Raji (cell line): ENCODE results near the gene PDE4B.

Experiments used
- POLR2A ChIP-seq: IDR thresholded peaks from 2 replicates; pipeline ENCODE4 v1.6.1; 2011; ENCODE audit warnings: low read depth, low read length, control low read depth; ENCODE audit not compliant: insufficient read depth

PDE4B gene

GRCh38 chr1:66343569-66344325 lies 551.1 kb downstream of the PDE4B start:
- no peak for TF ChIP-seq POLR2A

- TF ChIP-seq POLR2A = no peak
Observed at GRCh38 chr1:66346057-66346795, 553.5 kb downstream of the PDE4B start.

DNA sequence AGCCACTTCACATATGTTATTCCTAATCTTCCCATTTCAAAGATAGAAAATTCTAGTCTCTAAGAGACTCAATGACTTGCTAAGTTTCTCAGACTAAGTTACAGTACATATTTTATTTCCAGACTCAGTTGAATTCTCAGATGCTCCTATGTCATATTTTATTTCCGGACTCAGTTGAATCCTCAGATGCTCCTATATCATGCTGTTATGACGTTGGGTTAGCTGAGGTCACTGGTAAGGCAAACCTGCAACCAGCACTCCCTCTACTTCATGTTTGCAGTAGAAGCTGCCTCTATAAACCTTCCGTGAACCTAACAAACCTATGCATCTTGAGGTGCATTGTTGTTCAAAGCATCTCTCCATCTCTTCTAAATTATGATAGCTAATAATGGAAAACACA lies 554.2 kb downstream of the PDE4B start:
- no peak for TF ChIP-seq POLR2A

- no peak for TF ChIP-seq POLR2A
Observed at GRCh38 chr1:66348776-66349175, 556.1 kb downstream of the PDE4B start.

- no peak for TF ChIP-seq POLR2A
Observed at GRCh38 chr1:66349242-66349641, 556.5 kb downstream of the PDE4B start.

DNA sequence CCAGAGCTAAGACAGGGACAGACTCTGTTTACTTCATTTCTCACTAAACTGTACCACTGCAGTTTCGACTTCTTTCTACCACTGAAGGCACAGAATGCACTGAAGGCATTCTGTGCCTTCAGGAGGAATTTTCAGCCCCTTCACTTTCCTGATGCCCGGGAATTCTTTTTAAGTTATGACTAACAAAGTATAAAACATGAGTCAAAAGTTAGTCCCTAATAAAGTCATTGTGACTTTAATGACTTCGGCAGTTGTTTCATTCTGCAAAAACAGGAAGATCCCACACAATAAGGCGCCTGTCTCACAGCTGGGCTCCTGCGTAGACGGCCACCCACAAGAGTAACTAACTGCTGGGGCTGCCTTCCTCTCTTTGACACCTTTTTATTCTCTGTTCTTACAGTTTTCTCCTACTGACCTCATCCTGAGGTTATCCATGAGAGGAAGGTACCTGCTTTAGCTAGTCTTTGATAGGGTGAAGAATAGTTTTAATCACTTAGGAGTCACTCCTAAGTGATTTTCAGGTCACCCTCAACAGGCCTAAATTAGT lies 557.4 kb downstream of the PDE4B start:
- TF ChIP-seq POLR2A = no peak

DNA sequence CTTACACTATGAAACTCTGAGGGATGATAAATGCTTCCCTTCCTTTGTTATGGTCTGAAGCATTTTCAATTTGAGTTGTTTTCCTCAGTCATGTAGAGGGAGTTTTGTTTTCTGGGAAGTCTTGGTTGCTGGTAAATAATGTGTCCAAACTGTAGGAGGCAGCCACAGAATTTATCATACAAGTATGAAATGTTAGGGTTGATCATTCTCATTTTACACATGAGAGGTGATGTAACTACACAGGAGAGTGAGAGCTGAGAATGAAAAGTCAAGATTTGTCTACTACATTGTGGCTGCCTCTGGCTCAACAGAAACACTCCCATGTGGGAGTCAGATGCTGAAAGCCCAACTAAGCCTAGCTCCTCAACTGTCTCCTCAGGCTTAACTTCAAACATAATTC lies 558.8 kb downstream of the PDE4B start:
- TF ChIP-seq POLR2A = no peak

GRCh38 chr1:66351913-66352312 lies 559.2 kb downstream of the PDE4B start:
- no peak for TF ChIP-seq POLR2A

- TF ChIP-seq POLR2A = no peak
Observed at GRCh38 chr1:66352792-66353191, 560.1 kb downstream of the PDE4B start.

DNA sequence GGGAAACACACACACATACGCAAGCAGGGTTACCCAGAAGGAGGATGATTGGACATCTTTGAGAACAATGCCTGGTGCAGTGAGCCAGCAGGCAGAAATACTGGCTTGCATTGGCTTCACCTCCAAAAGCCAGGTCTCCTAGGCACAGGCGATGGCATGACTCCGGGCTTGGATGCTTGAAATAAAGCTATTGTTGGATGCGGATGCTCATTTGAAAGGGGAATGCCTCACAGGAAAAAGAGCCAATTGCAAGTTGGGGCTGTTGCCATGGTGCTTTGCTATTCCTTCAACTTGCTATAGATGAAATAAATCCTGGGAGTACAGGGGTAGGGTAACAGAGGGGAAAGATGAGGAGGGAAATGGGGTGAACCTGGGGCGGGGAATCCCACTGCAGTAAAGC lies 560.6 kb downstream of the PDE4B start:
- no peak for TF ChIP-seq POLR2A

DNA sequence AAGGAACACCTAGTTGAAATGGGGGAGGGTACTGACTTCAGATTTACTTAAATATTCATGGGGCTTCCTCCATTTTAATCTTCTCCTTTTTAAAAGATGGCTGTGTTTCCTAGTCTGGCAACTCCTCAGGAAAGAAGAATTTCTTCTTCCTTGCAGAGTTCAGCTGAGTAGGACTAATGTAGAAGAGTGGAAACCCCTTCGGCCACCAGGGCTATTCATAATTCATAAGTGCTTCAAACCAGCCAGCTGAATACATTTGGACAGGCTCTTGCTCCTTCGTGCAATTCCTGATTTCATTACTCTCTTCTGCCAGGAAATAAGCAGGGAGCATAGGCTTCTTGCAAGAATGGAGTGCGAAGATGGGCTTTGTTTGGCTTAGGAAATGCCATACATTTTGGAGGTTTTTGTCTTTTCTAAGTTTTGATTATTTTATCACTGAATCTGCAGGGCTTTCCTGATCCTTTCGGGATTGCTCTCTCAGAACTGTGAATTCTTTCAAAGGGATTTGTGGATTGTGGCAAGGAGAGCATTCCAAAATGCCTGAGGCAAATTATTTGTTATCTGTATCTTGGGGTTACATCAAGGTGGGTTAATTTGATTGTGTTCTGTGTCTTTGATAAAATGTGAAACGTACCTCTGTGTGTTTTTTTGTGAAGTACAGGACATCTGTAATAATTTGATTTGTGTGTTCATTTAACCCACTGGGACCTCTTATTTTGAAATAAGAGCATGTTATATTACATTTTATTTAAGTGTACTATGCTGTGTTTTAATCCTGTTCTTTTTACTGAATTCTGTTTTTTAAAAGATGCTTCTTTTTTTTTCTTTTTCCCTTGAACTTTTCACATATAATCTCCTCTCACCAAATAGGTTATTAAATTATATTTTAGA lies 561.9 kb downstream of the PDE4B start:
- no peak for TF ChIP-seq POLR2A

DNA sequence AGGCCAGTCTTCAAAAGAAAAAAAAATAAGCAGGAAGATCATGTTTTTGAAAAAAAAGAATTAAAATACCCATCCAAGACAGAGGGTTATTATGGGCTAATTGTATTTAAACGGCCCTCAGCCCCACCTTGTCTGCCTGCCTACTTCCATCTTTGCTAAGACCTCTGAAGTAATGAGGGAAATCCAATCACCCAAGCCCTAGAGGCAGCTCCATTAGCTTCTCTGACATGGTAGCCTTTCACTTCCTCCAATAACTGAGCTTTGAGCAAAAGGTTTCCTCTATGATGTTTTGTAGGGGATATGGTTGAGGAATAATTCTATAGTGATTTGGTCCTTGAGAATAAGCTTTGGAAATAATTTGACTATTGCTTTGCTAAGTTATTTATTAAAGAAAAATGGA lies 563.1 kb downstream of the PDE4B start:
- TF ChIP-seq POLR2A = no peak

- TF ChIP-seq POLR2A = no peak
Observed at GRCh38 chr1:66356605-66357004, 563.9 kb downstream of the PDE4B start.

DNA sequence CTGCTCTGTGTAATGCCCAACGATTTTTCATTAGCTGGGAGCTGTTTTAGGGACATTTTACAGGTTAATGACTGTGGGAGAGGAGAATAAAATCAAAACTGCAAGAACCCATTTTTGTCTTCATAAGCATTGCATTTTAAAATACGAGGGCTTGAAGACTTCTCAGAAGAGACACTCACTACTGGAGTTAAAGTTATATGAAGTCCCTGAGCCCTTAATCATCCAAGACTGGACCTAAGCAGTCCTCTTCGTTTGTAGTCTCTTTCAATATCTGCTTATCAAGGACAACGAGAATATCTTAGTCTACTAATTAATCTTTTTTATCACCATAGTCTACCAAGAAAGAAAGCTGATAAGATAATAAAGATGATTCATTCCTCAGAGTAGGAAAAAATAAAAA lies 564.3 kb downstream of the PDE4B start:
- TF ChIP-seq POLR2A = no peak

- TF ChIP-seq POLR2A = no peak
Observed at GRCh38 chr1:66357478-66358197, 564.9 kb downstream of the PDE4B start.
